ENCODE data around the gene RIMS4.
A peak's percentile ranks its signal among the peaks of the same experiment; 100 is the strongest.
"Not testable (repeated sequence)": the region's sequence is repeated elsewhere in the genome, so short reads cannot be mapped to it uniquely, and the experiment has no call there.

RIMS4 gene

GRCh38 chr20:44790638-44791393 is 19.5 kb downstream of the RIMS4 start:
- DNase-seq: no peak

- DNase-seq: no peak
Observed at GRCh38 chr20:44788706-44789456, 21.5 kb downstream of the RIMS4 start.

GRCh38 chr20:44787299-44787698 is 23.0 kb downstream of the RIMS4 start:
- DNase-seq: no peak

GRCh38 chr20:44785768-44786167 is 24.6 kb downstream of the RIMS4 start:
- DNase-seq: no peak

- no peak for DNase-seq
Observed at GRCh38 chr20:44784688-44785087, 25.7 kb downstream of the RIMS4 start.

- no peak for DNase-seq
Observed at GRCh38 chr20:44781791-44782190, 28.6 kb downstream of the RIMS4 start.

GRCh38 chr20:44781118-44781517 is 29.2 kb downstream of the RIMS4 start:
- DNase-seq: no peak

GRCh38 chr20:44780226-44780625 is 30.1 kb downstream of the RIMS4 start:
- peak; percentile 22 for DNase-seq

- DNase-seq: no peak
Observed at GRCh38 chr20:44776980-44777379, 33.4 kb downstream of the RIMS4 start.

GRCh38 chr20:44773070-44773829 is 37.1 kb downstream of the RIMS4 start:
- DNase-seq: no peak

GRCh38 chr20:44772636-44773035 is 37.7 kb downstream of the RIMS4 start:
- DNase-seq: no peak

- no peak for DNase-seq
Observed at GRCh38 chr20:44771172-44771535, 39.2 kb downstream of the RIMS4 start.

- no peak for DNase-seq
Observed at GRCh38 chr20:44770484-44771171, 39.7 kb downstream of the RIMS4 start.

GRCh38 chr20:44769481-44769863 is 40.9 kb downstream of the RIMS4 start:
- no peak for DNase-seq

GRCh38 chr20:44768854-44769480 is 41.4 kb downstream of the RIMS4 start:
- DNase-seq: no peak

- DNase-seq: no peak
Observed at GRCh38 chr20:44768256-44768655, 42.1 kb downstream of the RIMS4 start.

- no peak for DNase-seq
Observed at GRCh38 chr20:44765701-44766347, 44.5 kb downstream of the RIMS4 start.

- DNase-seq: no peak
Observed at GRCh38 chr20:44765091-44765490, 45.3 kb downstream of the RIMS4 start.

- DNase-seq: not testable (repeated sequence)
Observed at GRCh38 chr20:44763798-44764197, 46.5 kb downstream of the RIMS4 start.

- no peak for DNase-seq
Observed at GRCh38 chr20:44762466-44763140, 47.7 kb downstream of the RIMS4 start.

GRCh38 chr20:44761423-44761822 is 48.9 kb downstream of the RIMS4 start:
- no peak for DNase-seq

GRCh38 chr20:44759595-44759994 is 50.8 kb downstream of the RIMS4 start:
- DNase-seq: no peak
